ENCODE measurements around the gene CDRT4.

DNA sequence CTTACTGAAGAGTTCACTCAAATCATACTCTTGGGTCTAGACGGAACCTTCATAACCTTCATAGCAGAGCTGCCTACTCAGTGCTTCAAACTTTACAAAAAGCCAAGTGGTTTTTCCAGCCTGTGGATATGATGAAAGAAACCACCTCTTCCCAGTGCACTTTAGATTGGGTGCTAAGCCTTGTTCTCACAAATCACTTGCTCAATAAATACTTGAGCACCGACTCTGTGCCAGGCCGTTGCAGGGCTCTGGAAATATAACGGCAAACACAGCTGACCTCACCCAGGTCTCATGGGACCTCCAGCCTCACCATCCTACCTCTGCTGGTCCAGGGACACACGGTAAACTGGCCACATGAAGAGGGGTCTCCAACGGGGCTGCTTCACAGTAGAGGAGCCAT lies 35.7 kb downstream of the CDRT4 start:
- TF ChIP-seq EZH2 (IDR thresholded peaks at IDR 0.05; ENCODE audit: low read depth, unreplicated experiment): no peak
- TF ChIP-seq, protein P1, sequence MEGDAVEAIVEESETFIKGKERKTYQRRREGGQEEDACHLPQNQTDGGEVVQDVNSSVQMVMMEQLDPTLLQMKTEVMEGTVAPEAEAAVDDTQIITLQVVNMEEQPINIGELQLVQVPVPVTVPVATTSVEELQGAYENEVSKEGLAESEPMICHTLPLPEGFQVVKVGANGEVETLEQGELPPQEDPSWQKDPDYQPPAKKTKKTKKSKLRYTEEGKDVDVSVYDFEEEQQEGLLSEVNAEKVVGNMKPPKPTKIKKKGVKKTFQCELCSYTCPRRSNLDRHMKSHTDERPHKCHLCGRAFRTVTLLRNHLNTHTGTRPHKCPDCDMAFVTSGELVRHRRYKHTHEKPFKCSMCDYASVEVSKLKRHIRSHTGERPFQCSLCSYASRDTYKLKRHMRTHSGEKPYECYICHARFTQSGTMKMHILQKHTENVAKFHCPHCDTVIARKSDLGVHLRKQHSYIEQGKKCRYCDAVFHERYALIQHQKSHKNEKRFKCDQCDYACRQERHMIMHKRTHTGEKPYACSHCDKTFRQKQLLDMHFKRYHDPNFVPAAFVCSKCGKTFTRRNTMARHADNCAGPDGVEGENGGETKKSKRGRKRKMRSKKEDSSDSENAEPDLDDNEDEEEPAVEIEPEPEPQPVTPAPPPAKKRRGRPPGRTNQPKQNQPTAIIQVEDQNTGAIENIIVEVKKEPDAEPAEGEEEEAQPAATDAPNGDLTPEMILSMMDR (conservative IDR thresholded peaks at IDR 0.05; ENCODE audit: low read depth in 2 of 2): no peak
- TF ChIP-seq, protein P2, sequence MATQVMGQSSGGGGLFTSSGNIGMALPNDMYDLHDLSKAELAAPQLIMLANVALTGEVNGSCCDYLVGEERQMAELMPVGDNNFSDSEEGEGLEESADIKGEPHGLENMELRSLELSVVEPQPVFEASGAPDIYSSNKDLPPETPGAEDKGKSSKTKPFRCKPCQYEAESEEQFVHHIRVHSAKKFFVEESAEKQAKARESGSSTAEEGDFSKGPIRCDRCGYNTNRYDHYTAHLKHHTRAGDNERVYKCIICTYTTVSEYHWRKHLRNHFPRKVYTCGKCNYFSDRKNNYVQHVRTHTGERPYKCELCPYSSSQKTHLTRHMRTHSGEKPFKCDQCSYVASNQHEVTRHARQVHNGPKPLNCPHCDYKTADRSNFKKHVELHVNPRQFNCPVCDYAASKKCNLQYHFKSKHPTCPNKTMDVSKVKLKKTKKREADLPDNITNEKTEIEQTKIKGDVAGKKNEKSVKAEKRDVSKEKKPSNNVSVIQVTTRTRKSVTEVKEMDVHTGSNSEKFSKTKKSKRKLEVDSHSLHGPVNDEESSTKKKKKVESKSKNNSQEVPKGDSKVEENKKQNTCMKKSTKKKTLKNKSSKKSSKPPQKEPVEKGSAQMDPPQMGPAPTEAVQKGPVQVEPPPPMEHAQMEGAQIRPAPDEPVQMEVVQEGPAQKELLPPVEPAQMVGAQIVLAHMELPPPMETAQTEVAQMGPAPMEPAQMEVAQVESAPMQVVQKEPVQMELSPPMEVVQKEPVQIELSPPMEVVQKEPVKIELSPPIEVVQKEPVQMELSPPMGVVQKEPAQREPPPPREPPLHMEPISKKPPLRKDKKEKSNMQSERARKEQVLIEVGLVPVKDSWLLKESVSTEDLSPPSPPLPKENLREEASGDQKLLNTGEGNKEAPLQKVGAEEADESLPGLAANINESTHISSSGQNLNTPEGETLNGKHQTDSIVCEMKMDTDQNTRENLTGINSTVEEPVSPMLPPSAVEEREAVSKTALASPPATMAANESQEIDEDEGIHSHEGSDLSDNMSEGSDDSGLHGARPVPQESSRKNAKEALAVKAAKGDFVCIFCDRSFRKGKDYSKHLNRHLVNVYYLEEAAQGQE (IDR thresholded peaks at IDR 0.05; ENCODE audit: unreplicated experiment): no peak
- no peak for TF ChIP-seq JUNB (IDR thresholded peaks at IDR 0.05; ENCODE audit: unreplicated experiment)
- no peak for TF ChIP-seq POLR2AphosphoS5 (IDR thresholded peaks at IDR 0.05; ENCODE audit: low read depth)
- TF ChIP-seq EZH2phosphoT487 (IDR thresholded peaks at IDR 0.05; ENCODE audit: unreplicated experiment): no peak

All from GM23338 (cell line).